SK-N-SH (cell line): ENCODE measurements around the gene PHYKPL. TPM values are rescaled to one million over a fixed set of nuclear protein-coding genes. Genes with fewer than 3 reads are reported as not detected.

ENCODE experiments used
- CTCF ChIA-PET: fragments of 300-600, 350-600 bp; formaldehyde crosslinking; extraction: SDS; loops from one replicate; lab custom pipeline; 2021; lab: Yijun Ruan, JAX
- POLR2A ChIA-PET: fragments of 350-600 bp; sonication (Branson Sonifier 250); formaldehyde crosslinking; extraction: SDS; loops from one replicate; lab custom pipeline; 2020; ENCODE audit warnings: antibody characterized with exemption, inconsistent platforms; lab: Yijun Ruan, JAX
- DNase-seq: peaks from one replicate; pipeline ENCODE4 v3.0.0; 2012
- H2AFZ ChIP-seq: fragments of 200-600 bp; sonication (generic); 2 replicates; pipeline ENCODE4 v1.8.1; 2016; ENCODE audit warnings: antibody characterized with exemption, mild to moderate bottlenecking, low read depth
- H3F3A ChIP-seq: fragments of 200-600 bp; sonication (generic); replicated peaks from 2 replicates; pipeline ENCODE3; 2016; ENCODE audit warnings: antibody characterized with exemption, mild to moderate bottlenecking; ENCODE audit not compliant: insufficient read depth
- H3K27ac ChIP-seq, 2 experiments: fragments of 200-500 bp in 1 of 2; fragments of 200-600 bp in 1 of 2; sonication (Bioruptor generic) in 1 of 2; sonication (generic), shearing (Covaris generic) in 1 of 2; 2 replicates each; pipeline versions ENCODE4 v1.5.1 to v1.6.1; 2014 to 2016; ENCODE audit warnings: low read depth in 2 of 2, inconsistent platforms in 1 of 2, low read length in 1 of 2, mild to moderate bottlenecking in 1 of 2, mixed read lengths in 1 of 2
- H3K27me3 ChIP-seq: fragments of 200-600 bp; sonication (generic), shearing (Covaris generic); 2 replicates; pipeline ENCODE4 v1.6.1; 2016; ENCODE audit warnings: mixed run types; ENCODE audit not compliant: insufficient read depth
- H3K36me3 ChIP-seq, 2 experiments: fragments of 200-500 bp in 1 of 2; fragments of 200-600 bp in 1 of 2; sonication (Bioruptor generic) in 1 of 2; sonication (generic) in 1 of 2; replicated peaks in 1 of 2; 2 replicates each; pipeline versions ENCODE3 to v1.5.1; 2014 to 2016; ENCODE audit warnings: low read length in 1 of 2, mild to moderate bottlenecking in 1 of 2; ENCODE audit not compliant: insufficient read depth in 2 of 2, control insufficient read depth in 1 of 2
- H3K4me1 ChIP-seq, 2 experiments: fragments of 200-500 bp in 1 of 2; fragments of 200-600 bp in 1 of 2; sonication (Bioruptor generic) in 1 of 2; sonication (generic), shearing (Covaris generic) in 1 of 2; 2 replicates each; pipeline versions ENCODE4 v1.5.1 to v1.6.1; 2014 to 2016; ENCODE audit warnings: low read depth in 1 of 2, low read length in 1 of 2, mixed run types in 1 of 2; ENCODE audit not compliant: insufficient read depth in 2 of 2, control insufficient read depth in 1 of 2
- H3K4me2 ChIP-seq: fragments of 200-600 bp; sonication (generic), shearing (Covaris generic); 2 replicates; pipeline ENCODE4 v1.6.1; 2017; ENCODE audit warnings: mixed run types
- H3K4me3 ChIP-seq, 2 experiments: fragments of 200-500 bp in 1 of 2; fragments of 200-600 bp in 1 of 2; sonication (Bioruptor generic) in 1 of 2; sonication (generic), shearing (Covaris generic) in 1 of 2; 2 replicates each; pipeline versions ENCODE4 v1.5.1 to v1.8.1; 2014 to 2016; ENCODE audit warnings: low read depth in 2 of 2, inconsistent platforms in 1 of 2, low read length in 1 of 2, mild to moderate bottlenecking in 1 of 2, mixed read lengths in 1 of 2, moderate library complexity in 1 of 2
- H3K79me2 ChIP-seq: fragments of 200-600 bp; sonication (generic); 2 replicates; pipeline ENCODE4 v1.8.1; 2017; ENCODE audit warnings: mild to moderate bottlenecking; ENCODE audit not compliant: insufficient read depth
- H3K9ac ChIP-seq: fragments of 200-600 bp; sonication (generic); 2 replicates; pipeline ENCODE4 v1.6.1; 2017; ENCODE audit warnings: mixed run types
- H3K9me2 ChIP-seq: fragments of 200-600 bp; sonication (generic); 2 replicates; pipeline ENCODE4 v1.6.1; 2017; ENCODE audit warnings: mixed run types
- H3K9me3 ChIP-seq: fragments of 200-600 bp; sonication (generic); 2 replicates; pipeline ENCODE4 v1.6.1; 2017; ENCODE audit warnings: mixed run types, mild to moderate bottlenecking, moderate library complexity
- H4K20me1 ChIP-seq: fragments of 200-600 bp; sonication (generic); 2 replicates; pipeline ENCODE4 v1.6.1; 2017; ENCODE audit warnings: mild to moderate bottlenecking, mixed run types; ENCODE audit not compliant: insufficient read depth
- CHD2 ChIP-seq: fragments of 150-350 bp; IDR thresholded peaks from 2 replicates; pipeline ENCODE4 v1.6.1; 2018; ENCODE audit warnings: low read length; ENCODE audit not compliant: partially characterized antibody
- ELF1 ChIP-seq: IDR thresholded peaks from 2 replicates; pipeline ENCODE4 v1.4.0; 2012
- EP300 ChIP-seq, 2 experiments: IDR thresholded peaks; 2 replicates each; pipeline versions ENCODE4 v1.4.0 to v1.6.1; 2012; ENCODE audit warnings: borderline replicate concordance in 1 of 2, low read depth in 1 of 2, low read length in 1 of 2
- FOXJ3 ChIP-seq: sonication (generic); formaldehyde crosslinking; IDR thresholded peaks from 2 replicates; pipeline ENCODE4 v1.5.1; 2020; ENCODE audit warnings: mild to moderate bottlenecking, missing genetic modification reagents
- FOXM1 ChIP-seq: IDR thresholded peaks from 2 replicates; pipeline ENCODE4 v1.4.0; 2012; ENCODE audit warnings: low read depth, mild to moderate bottlenecking
- NRF1 ChIP-seq: IDR thresholded peaks from 2 replicates; pipeline ENCODE4 v1.6.1; 2012; ENCODE audit warnings: low read depth, mild to moderate bottlenecking, low read length
- POLR2AphosphoS5 ChIP-seq: IDR thresholded peaks from 2 replicates; pipeline ENCODE4 v1.6.1; 2012; ENCODE audit warnings: low read depth, low read length
- RAD21 ChIP-seq: IDR thresholded peaks from 2 replicates; pipeline ENCODE4 v1.6.1; 2012; ENCODE audit warnings: mild to moderate bottlenecking, low read length
- RFX5 ChIP-seq: IDR thresholded peaks from 2 replicates; pipeline ENCODE4 v1.6.1; 2012; ENCODE audit warnings: mild to moderate bottlenecking, improper control_type of control experiment, low read length
- SIN3A ChIP-seq: IDR thresholded peaks from 2 replicates; pipeline ENCODE4 v1.6.1; 2012; ENCODE audit warnings: low read depth, mild to moderate bottlenecking, low read length, moderate library complexity, borderline replicate concordance
- SMC3 ChIP-seq: IDR thresholded peaks from 2 replicates; pipeline ENCODE4 v1.6.1; 2012; ENCODE audit warnings: low read depth, low read length, improper control_type of control experiment
- TAF1 ChIP-seq: IDR thresholded peaks from 2 replicates; pipeline ENCODE4 v1.6.1; 2012; ENCODE audit warnings: low read depth, mild to moderate bottlenecking, low read length, moderate library complexity, borderline replicate concordance
- TCF12 ChIP-seq: IDR thresholded peaks from 2 replicates; pipeline ENCODE4 v1.4.0; 2012
- TEAD4 ChIP-seq: IDR thresholded peaks from 2 replicates; pipeline ENCODE4 v1.4.0; 2012; ENCODE audit warnings: mild to moderate bottlenecking, borderline replicate concordance; ENCODE audit not compliant: insufficient read depth
- YY1 ChIP-seq: IDR thresholded peaks from 2 replicates; pipeline ENCODE4 v1.4.0; 2012; ENCODE audit warnings: low read depth, mild to moderate bottlenecking
- WGBS: methylation state at CpG from one replicate; pipeline ENCODE4 v1.1.6; 2017; ENCODE audit warnings: low lambda C conversion rate; 5-methylcytosine and 5-hydroxymethylcytosine counted together
- polyA plus RNA-seq, 3 experiments: library from polyadenylated mRNA; depleted of rRNA; stranded (reverse); fragments of >200 nt; gene quantifications; 2 replicates each; pipeline ENCODE4 v1.2.3, GENCODE V29; 2012
- TF ChIP-seq, protein P1 (sequence below): IDR thresholded peaks from 2 replicates; pipeline ENCODE4 v1.6.1; 2012; ENCODE audit warnings: mild to moderate bottlenecking, low read depth, low read length, moderate library complexity
- TF ChIP-seq, protein P2 (sequence below): fragments of 150-350 bp; IDR thresholded peaks from 2 replicates; pipeline ENCODE4 v1.6.1; 2016; ENCODE audit warnings: mild to moderate bottlenecking, low read depth, low read length
- TF ChIP-seq, protein P3 (sequence below): IDR thresholded peaks from 2 replicates; pipeline ENCODE4; 2012
- TF ChIP-seq, protein P4 (sequence below): fragments of 200-600 bp; sonication (generic); IDR thresholded peaks from 2 replicates; pipeline ENCODE4 v1.6.1; 2017; ENCODE audit warnings: antibody characterized with exemption, mild to moderate bottlenecking, moderate library complexity
- TF ChIP-seq, protein P5 (sequence below): IDR thresholded peaks from 2 replicates; pipeline ENCODE4 v1.4.0; 2012; ENCODE audit warnings: low read depth, borderline replicate concordance
- TF ChIP-seq, protein P6 (sequence below): IDR thresholded peaks from 2 replicates; pipeline ENCODE4 v1.4.0; 2012; ENCODE audit warnings: low read depth, borderline replicate concordance

Gene PHYKPL
- polyA plus RNA-seq, 1 of the 3 experiments (the other 2 are of a cell fraction) = 46.8 TPM

DNA sequence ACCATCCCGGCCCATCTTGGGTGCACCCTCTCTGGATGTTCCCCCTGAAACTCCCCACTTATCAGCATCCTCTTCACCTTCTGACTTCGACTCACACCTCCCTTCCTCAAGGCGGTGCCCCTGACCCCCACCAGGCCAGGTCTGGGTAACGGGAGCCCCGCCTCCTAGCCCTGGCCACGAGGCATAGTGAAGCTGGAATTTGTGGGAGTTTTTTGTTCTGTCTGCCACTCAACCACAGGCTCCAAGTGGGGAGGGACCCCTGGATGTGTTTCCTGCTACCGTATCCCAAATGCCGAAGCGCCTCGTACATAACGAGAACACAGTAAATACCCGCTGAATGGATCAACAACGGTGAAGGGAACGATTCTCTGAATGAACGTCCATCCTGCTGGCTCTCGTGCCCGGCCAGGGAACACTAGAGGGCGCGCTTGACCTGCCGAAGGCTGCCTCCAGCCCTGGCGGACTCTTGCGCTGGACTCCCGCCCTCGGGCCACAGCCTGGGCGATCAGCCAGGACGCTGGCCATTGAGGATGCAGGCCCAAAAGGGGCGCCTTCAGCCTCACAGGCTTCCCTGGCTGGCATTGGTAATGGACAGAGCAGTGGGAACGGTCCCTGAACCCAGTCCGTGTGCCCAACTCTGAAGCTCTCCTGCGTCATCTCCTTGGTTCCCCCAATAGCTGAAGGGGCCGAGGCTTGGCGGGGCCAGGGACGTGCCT lies 47.3 kb upstream of the PHYKPL start:
- no peaks in the 10 kb centered on the region for H3F3A ChIP-seq
- ChIA-PET POLR2A (interaction anchor here (1.0 kb wide), 1 partner anchor 310 kb away, joined by 3 read pairs; the partner anchor contains the start of gene COL23A1), CTCF (interaction anchor here (0.5 to 13.7 kb wide), 63 partner anchors 9 to 763 kb away, joined by 3 to 265 read pairs (median 5); partner anchors contain the start of gene COL23A1)
- peak; percentile 94 for DNase-seq
- peak overlapping the region in 1 of 2 experiments; percentile 48; a peak in 1 of 4 replicates for H3K4me3 ChIP-seq
- H3K36me3 ChIP-seq = no peaks in the 10 kb centered on the region
- no peak overlapping the region for H2AFZ ChIP-seq
- no peaks in the 10 kb centered on the region for H3K27me3 ChIP-seq
- 31% methylated on average over 21 of the region's 33 CpGs for WGBS
- H3K9me3 ChIP-seq = 0 out of 2 replicates have a peak, but pooled peaks cover 5% of the 10 kb centered on the region
- no peak overlapping the region for H3K4me2 ChIP-seq
- no peaks in the 10 kb centered on the region for H4K20me1 ChIP-seq
- H3K4me1 ChIP-seq = peaks cover 0 to 26% of the 10 kb centered on the region in 2 experiments; a peak in 2 of 4 replicates
- H3K9ac ChIP-seq = no peak overlapping the region
- peak overlapping the region in 1 of 2 experiments; percentile 64; a peak in 1 of 4 replicates for H3K27ac ChIP-seq
- no peaks in the 10 kb centered on the region for H3K9me2 ChIP-seq
- no peaks in the 10 kb centered on the region for H3K79me2 ChIP-seq
- no peak for TF ChIP-seq TAF1
- TF ChIP-seq, protein P1, sequence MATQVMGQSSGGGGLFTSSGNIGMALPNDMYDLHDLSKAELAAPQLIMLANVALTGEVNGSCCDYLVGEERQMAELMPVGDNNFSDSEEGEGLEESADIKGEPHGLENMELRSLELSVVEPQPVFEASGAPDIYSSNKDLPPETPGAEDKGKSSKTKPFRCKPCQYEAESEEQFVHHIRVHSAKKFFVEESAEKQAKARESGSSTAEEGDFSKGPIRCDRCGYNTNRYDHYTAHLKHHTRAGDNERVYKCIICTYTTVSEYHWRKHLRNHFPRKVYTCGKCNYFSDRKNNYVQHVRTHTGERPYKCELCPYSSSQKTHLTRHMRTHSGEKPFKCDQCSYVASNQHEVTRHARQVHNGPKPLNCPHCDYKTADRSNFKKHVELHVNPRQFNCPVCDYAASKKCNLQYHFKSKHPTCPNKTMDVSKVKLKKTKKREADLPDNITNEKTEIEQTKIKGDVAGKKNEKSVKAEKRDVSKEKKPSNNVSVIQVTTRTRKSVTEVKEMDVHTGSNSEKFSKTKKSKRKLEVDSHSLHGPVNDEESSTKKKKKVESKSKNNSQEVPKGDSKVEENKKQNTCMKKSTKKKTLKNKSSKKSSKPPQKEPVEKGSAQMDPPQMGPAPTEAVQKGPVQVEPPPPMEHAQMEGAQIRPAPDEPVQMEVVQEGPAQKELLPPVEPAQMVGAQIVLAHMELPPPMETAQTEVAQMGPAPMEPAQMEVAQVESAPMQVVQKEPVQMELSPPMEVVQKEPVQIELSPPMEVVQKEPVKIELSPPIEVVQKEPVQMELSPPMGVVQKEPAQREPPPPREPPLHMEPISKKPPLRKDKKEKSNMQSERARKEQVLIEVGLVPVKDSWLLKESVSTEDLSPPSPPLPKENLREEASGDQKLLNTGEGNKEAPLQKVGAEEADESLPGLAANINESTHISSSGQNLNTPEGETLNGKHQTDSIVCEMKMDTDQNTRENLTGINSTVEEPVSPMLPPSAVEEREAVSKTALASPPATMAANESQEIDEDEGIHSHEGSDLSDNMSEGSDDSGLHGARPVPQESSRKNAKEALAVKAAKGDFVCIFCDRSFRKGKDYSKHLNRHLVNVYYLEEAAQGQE = no peak
- TF ChIP-seq YY1 = no peak
- TF ChIP-seq, protein P2, sequence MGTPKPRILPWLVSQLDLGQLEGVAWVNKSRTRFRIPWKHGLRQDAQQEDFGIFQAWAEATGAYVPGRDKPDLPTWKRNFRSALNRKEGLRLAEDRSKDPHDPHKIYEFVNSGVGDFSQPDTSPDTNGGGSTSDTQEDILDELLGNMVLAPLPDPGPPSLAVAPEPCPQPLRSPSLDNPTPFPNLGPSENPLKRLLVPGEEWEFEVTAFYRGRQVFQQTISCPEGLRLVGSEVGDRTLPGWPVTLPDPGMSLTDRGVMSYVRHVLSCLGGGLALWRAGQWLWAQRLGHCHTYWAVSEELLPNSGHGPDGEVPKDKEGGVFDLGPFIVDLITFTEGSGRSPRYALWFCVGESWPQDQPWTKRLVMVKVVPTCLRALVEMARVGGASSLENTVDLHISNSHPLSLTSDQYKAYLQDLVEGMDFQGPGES = no peak
- no peak for TF ChIP-seq TEAD4
- peak; percentile 26; the same call in 1 of the 2 replicates for TF ChIP-seq RFX5
- TF ChIP-seq, protein P3, sequence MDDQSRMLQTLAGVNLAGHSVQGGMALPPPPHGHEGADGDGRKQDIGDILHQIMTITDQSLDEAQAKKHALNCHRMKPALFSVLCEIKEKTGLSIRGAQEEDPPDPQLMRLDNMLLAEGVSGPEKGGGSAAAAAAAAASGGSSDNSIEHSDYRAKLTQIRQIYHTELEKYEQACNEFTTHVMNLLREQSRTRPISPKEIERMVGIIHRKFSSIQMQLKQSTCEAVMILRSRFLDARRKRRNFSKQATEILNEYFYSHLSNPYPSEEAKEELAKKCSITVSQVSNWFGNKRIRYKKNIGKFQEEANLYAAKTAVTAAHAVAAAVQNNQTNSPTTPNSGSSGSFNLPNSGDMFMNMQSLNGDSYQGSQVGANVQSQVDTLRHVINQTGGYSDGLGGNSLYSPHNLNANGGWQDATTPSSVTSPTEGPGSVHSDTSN = no peak
- TF ChIP-seq, protein P4, sequence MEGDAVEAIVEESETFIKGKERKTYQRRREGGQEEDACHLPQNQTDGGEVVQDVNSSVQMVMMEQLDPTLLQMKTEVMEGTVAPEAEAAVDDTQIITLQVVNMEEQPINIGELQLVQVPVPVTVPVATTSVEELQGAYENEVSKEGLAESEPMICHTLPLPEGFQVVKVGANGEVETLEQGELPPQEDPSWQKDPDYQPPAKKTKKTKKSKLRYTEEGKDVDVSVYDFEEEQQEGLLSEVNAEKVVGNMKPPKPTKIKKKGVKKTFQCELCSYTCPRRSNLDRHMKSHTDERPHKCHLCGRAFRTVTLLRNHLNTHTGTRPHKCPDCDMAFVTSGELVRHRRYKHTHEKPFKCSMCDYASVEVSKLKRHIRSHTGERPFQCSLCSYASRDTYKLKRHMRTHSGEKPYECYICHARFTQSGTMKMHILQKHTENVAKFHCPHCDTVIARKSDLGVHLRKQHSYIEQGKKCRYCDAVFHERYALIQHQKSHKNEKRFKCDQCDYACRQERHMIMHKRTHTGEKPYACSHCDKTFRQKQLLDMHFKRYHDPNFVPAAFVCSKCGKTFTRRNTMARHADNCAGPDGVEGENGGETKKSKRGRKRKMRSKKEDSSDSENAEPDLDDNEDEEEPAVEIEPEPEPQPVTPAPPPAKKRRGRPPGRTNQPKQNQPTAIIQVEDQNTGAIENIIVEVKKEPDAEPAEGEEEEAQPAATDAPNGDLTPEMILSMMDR = peak; percentile 32; the same call in 1 of the 2 replicates
- no peak for TF ChIP-seq NRF1
- TF ChIP-seq CHD2 = peak; percentile 65
- TF ChIP-seq SMC3 = peak; percentile 91
- TF ChIP-seq SIN3A = no peak
- TF ChIP-seq, protein P5, sequence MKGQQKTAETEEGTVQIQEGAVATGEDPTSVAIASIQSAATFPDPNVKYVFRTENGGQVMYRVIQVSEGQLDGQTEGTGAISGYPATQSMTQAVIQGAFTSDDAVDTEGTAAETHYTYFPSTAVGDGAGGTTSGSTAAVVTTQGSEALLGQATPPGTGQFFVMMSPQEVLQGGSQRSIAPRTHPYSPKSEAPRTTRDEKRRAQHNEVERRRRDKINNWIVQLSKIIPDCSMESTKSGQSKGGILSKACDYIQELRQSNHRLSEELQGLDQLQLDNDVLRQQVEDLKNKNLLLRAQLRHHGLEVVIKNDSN = no peak
- TF ChIP-seq, protein P6, sequence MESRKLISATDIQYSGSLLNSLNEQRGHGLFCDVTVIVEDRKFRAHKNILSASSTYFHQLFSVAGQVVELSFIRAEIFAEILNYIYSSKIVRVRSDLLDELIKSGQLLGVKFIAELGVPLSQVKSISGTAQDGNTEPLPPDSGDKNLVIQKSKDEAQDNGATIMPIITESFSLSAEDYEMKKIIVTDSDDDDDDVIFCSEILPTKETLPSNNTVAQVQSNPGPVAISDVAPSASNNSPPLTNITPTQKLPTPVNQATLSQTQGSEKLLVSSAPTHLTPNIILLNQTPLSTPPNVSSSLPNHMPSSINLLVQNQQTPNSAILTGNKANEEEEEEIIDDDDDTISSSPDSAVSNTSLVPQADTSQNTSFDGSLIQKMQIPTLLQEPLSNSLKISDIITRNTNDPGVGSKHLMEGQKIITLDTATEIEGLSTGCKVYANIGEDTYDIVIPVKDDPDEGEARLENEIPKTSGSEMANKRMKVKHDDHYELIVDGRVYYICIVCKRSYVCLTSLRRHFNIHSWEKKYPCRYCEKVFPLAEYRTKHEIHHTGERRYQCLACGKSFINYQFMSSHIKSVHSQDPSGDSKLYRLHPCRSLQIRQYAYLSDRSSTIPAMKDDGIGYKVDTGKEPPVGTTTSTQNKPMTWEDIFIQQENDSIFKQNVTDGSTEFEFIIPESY = no peak
- TF ChIP-seq EP300 (IDR thresholded peaks at IDR 0.05; ENCODE audit: borderline replicate concordance in 1 of 2, low read depth in 1 of 2, low read length in 1 of 2) = peak in 1 of 2 experiments; percentile 28; a peak in 1 of 4 replicates
- no peak for TF ChIP-seq FOXM1
- TF ChIP-seq ELF1 = no peak
- no peak for TF ChIP-seq TCF12
- peak; percentile 99 for TF ChIP-seq RAD21
- TF ChIP-seq FOXJ3 = 0 out of 2 replicates have a peak, but pooled peaks have one; percentile 30
- TF ChIP-seq POLR2AphosphoS5 = no peak
